GM12873 (cell line): ENCODE data around the gene DNAJC18.

ENCODE experiments used
- TF ChIP-seq, protein P1 (sequence below): IDR thresholded peaks from 2 replicates; pipeline ENCODE4 v1.5.1; 2012; ENCODE audit warnings: low read depth, mild to moderate bottlenecking, moderate library complexity, low read length, control low read depth; ENCODE audit not compliant: insufficient read depth; ENCODE audit errors: missing control alignments

The DNAJC18 gene

DNA sequence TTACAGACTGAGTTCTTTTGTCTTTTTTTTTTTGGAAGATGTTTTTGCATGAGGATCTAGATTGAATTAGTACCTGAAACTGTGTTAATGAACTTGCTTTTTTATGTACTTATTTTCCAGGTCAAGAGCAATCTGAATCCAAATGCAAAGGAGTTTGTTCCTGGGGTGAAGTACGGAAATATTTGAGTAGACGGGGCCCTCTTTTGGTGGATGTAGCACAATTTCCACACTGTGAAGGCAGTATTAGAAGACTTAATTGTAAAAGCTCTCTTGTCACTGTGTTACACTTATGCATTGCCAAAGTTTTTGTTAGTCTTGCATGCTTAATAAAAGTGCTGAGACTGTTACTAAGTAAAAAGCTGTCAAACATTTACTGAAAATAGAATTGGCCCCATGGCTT, 70.7 kb downstream of the DNAJC18 start:
- TF ChIP-seq, protein P1, sequence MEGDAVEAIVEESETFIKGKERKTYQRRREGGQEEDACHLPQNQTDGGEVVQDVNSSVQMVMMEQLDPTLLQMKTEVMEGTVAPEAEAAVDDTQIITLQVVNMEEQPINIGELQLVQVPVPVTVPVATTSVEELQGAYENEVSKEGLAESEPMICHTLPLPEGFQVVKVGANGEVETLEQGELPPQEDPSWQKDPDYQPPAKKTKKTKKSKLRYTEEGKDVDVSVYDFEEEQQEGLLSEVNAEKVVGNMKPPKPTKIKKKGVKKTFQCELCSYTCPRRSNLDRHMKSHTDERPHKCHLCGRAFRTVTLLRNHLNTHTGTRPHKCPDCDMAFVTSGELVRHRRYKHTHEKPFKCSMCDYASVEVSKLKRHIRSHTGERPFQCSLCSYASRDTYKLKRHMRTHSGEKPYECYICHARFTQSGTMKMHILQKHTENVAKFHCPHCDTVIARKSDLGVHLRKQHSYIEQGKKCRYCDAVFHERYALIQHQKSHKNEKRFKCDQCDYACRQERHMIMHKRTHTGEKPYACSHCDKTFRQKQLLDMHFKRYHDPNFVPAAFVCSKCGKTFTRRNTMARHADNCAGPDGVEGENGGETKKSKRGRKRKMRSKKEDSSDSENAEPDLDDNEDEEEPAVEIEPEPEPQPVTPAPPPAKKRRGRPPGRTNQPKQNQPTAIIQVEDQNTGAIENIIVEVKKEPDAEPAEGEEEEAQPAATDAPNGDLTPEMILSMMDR = peak; percentile 15

DNA sequence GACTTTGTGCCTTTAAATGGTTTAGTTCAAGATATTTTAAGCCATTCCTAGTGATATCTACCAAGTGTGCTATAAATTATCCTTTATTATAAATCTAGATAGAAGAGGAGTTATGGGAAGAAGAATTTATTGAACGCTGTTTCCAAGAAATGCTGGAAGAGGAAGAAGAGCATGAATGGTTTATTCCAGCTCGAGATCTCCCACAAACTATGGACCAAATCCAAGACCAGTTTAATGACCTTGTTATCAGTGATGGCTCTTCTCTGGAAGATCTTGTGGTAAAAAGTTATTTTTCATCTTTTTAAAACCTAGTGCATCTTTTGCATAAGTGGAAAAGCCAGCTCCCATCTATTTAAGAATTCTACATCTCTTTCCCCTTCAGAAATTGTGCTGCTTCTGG, 74.9 kb downstream of the DNAJC18 start:
- TF ChIP-seq, protein P1 = no peak

DNA sequence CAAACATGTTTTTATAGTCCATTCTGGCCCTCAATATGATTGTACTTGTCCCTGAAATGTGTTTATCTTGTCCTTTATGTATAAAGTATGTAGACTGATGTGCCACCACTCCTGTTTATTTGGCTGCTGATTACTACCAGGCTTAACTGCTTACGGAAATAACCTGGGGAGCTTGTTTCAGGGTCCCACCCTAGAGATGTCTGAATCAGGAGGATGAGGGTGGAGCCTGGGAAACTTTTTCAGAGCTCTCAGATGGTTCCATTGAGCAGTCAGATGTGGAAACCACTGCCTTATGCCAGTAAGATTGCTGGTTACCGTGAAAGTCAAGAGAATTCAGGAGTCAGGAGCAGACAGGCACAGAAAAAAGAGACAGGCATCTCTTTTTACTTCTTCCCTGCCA, 75.4 kb downstream of the DNAJC18 start:
- TF ChIP-seq, protein P1 = no peak

DNA sequence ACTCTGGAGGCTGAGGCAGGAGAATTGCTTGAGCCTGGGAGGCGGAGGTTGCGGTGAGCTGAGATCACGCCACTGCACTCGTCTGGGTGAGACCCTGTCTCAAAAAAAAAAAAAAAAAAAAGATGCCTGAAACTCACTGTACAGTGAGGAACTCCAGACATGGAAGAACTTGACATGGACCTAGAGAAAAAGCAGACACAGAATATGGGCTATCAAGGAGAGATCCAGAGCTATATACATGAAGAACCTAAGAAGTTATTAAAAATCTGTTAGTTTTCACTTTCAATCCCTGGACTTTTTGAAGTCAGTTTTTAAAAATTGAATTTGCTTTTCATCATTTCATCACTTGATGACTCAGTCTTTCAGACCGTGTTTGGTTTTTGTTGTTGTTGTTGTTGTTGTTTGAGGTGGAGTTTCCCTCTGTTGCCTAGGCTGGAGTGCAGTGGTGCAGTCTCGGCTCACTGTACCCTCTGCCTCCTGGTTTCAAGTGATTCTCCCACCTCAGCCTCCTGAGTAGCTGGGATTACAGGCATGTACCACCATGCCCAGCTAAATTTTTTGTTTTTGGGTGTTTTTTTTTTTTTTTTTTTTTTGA, 77.4 kb downstream of the DNAJC18 start:
- TF ChIP-seq, protein P1 = no peak

DNA sequence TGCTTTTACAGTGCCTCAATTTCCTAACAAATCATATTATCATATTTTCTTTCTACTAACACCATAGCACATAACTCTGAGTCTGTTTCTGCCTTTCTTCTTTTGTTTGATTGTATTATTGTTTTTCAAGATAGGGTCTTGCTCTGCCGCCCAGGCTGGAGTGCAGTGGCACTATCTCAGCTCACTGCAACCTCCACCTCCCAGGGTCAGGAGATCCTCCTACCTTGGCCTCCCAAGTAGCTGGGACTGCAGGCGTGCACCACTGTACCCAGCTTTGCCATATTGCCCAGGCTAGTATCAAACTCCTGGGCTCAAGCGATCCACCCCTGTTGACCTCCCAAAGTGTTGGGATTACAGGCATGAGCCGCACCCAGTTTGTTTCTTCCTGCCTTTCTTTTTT, 78.9 kb downstream of the DNAJC18 start:
- TF ChIP-seq, protein P1 = no peak
